GM12873 (cell line): ENCODE results near the gene NOVA2.

ENCODE experiments used
- CTCF ChIP-seq: IDR thresholded peaks from 2 replicates; pipeline ENCODE4 v1.5.1; 2012; ENCODE audit warnings: low read depth, mild to moderate bottlenecking, moderate library complexity, low read length, control low read depth; ENCODE audit not compliant: insufficient read depth; ENCODE audit errors: missing control alignments

The NOVA2 gene

GRCh38 chr19:45996933-45997332 lies 23.3 kb upstream of the NOVA2 start:
- TF ChIP-seq CTCF = no peak

- no peak for TF ChIP-seq CTCF
Observed at GRCh38 chr19:45995715-45996385, 22.2 kb upstream of the NOVA2 start.

DNA sequence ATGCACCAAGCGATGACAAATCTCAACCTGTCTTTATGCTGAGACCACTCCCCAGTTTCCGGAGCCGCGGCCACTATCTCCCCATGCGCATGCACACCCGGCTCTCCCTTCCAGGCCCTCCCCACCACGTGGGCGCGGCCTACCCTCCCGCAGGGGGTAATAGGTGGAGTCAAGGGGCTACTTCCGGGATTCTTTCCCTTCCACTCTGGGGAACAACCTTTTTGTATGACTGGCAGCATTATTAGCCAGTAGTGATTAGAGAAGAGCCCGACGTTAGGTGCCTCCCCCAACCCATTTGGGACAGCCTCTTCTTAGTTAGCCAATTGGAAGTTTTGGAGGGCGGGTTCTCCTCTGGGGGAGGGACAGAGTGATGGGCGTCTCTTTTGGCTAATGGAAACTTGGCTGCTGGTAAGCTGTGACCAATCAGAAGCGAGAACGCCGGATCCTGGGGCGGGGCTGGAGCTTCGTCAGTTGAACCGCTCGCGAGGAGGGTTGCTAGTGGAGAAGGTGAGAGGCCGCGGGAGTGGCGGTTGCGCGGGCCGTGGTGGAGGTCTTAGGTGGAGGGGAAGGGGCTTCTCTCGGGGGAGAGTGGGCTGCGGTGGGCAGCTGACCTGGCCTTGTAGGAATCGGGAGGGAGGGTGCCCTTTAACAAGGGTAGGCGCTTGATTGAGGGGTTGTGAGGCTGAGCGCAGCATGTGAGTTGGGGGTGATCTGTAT lies 21.5 kb upstream of the NOVA2 start, which contains the start of gene CCDC61:
CCDC61 (plus strand) TSS at position 470 of the 717 bp plus-strand sequence. CDS start 7,552 bp downstream, outside the sequence.
- TF ChIP-seq CTCF = no peak

DNA sequence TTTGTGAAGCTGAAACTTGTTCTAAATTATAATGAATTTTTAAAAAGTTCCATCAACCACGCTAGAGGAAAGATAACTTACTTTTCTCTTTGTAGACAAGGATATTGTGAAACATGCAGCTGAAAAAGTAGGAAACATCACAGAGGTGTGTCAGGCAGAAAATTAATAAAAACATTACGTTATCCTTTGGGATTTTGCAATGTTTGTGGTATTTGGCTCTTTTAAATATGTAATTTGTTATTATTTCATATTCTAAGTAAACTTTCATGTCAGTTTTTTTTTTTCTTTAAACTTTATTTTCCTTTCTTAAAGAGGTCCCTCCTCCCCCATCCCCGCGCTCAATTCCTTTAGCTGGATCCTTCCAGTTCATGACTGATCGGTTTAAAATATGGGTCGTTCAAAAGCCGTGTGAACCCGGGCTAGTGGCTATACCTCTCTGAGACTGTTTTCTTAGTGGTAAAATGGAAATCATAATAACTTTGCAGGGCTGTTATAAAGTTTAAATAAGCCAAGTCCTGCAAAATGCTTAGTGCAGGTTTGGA lies 20.9 kb upstream of the NOVA2 start:
- no peak for TF ChIP-seq CTCF

DNA sequence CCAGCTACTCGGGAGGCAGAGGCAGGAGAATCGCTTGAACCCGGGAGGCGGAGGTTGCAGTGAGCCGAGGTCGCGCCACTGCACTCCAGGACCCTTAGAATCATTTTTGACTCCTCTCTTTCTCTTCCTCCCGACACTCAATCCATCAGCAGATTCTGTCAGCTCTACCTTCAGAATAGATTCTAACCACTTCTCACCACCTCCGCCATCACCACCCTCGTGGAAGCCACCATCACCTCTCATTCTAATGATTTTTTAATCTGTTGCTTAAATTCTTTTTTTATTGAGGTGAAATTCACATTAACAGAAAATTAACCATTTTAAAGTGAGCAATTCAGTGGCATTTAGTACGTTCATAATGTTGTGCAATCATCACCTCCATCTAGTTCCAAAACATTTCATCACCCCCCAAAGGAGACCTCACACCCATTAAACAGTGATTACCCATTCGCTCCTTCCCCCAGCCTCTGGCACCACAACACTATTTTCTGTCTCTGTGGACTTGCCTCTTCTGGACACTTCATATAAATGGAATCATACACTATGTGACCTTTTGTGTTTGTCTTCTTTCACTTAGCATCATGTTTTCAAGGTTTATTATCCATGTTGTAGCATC lies 16.6 kb upstream of the NOVA2 start:
- TF ChIP-seq CTCF = no peak

GRCh38 chr19:45985321-45985720 lies 11.7 kb upstream of the NOVA2 start:
- no peak for TF ChIP-seq CTCF

GRCh38 chr19:45981350-45981749 lies 7.7 kb upstream of the NOVA2 start:
- TF ChIP-seq CTCF = no peak
